IMR-90 (cell line): Measurements from ENCODE around the gene ELAVL1. TPM values are rescaled to one million over a fixed set of nuclear protein-coding genes. Genes with fewer than 3 reads are reported as not detected.

Source experiments
- ATAC-seq: fragments of 200-7000 bp; cut with Tn5 transposase; 2 replicates; pipeline ENCODE4 v1.9.1; 2020; ENCODE audit warnings: low read depth, mild to moderate bottlenecking, moderate library complexity
- BruUV-seq: library from RNA; stranded (reverse); fragments of 400-500 nt; replicated peaks from 2 replicates; lab custom pipeline; 2021; lab: Mats Ljungman, UMichigan
- CTCF ChIA-PET: fragments of 300-600 bp; formaldehyde crosslinking; extraction: SDS; loops from one replicate; lab custom pipeline; 2021; ENCODE audit warnings: antibody characterized with exemption; lab: Yijun Ruan, JAX
- POLR2A ChIA-PET: fragments of 300-600 bp; sonication (Branson Sonifier 250); formaldehyde crosslinking; loops from one replicate; lab custom pipeline; 2022; ENCODE audit warnings: antibody characterized with exemption; ENCODE audit not compliant: unreplicated experiment; lab: Charles Lee
- DNase-seq: peaks from one replicate; pipeline ENCODE4 v3.0.0; 2013
- H2AFZ ChIP-seq: replicated peaks from 2 replicates; pipeline ENCODE3; 2013; ENCODE audit warnings: low read length, mild to moderate bottlenecking; ENCODE audit not compliant: poor library complexity
- H2AK5ac ChIP-seq: 2 replicates; pipeline ENCODE4 v1.6.1; 2013; ENCODE audit warnings: low read depth, low read length, inconsistent platforms
- H2AK9ac ChIP-seq: replicated peaks from 2 replicates; pipeline ENCODE3; 2013; ENCODE audit warnings: mild to moderate bottlenecking, low read depth, low read length, moderate library complexity; ENCODE audit not compliant: poor library complexity
- H2BK120ac ChIP-seq: 2 replicates; pipeline ENCODE4 v1.6.1; 2013; ENCODE audit warnings: low read depth, low read length, inconsistent platforms
- H2BK15ac ChIP-seq: 3 replicates; pipeline ENCODE4 v1.6.1; 2013; ENCODE audit warnings: low read depth, low read length, inconsistent platforms
- H2BK20ac ChIP-seq: 2 replicates; pipeline ENCODE4 v1.6.1; 2013; ENCODE audit warnings: low read depth, mild to moderate bottlenecking, inconsistent platforms, low read length, moderate library complexity
- H2BK5ac ChIP-seq: 2 replicates; pipeline ENCODE4 v1.6.1; 2013; ENCODE audit warnings: mild to moderate bottlenecking, low read depth, low read length, inconsistent platforms; ENCODE audit not compliant: poor library complexity, severe bottlenecking
- H3K14ac ChIP-seq: replicated peaks from 2 replicates; pipeline ENCODE4 v1.6.1; 2013; ENCODE audit warnings: low read depth, low read length, inconsistent platforms
- H3K18ac ChIP-seq: 2 replicates; pipeline ENCODE4 v1.6.1; 2013; ENCODE audit warnings: low read depth, low read length, control low read depth
- H3K23ac ChIP-seq: 2 replicates; pipeline ENCODE4 v1.6.1; 2013; ENCODE audit warnings: low read depth, low read length, inconsistent platforms
- H3K27ac ChIP-seq: 2 replicates; pipeline ENCODE4 v1.5.1; 2013; ENCODE audit warnings: mild to moderate bottlenecking, control low read depth, low read length; ENCODE audit not compliant: insufficient read depth
- H3K27me3 ChIP-seq: 2 replicates; pipeline ENCODE4 v1.6.1; 2013; ENCODE audit warnings: low read length; ENCODE audit not compliant: control insufficient read depth, insufficient read depth
- H3K36me3 ChIP-seq: 2 replicates; pipeline ENCODE4 v1.6.1; 2013; ENCODE audit warnings: low read length, mixed read lengths; ENCODE audit not compliant: control insufficient read depth, insufficient read depth
- H3K4ac ChIP-seq: 2 replicates; pipeline ENCODE4 v1.6.1; 2013; ENCODE audit warnings: low read depth, low read length, inconsistent platforms
- H3K4me1 ChIP-seq: 2 replicates; pipeline ENCODE4 v1.6.1; 2013; ENCODE audit warnings: low read length, mixed read lengths; ENCODE audit not compliant: control insufficient read depth, insufficient read depth
- H3K4me2 ChIP-seq: 2 replicates; pipeline ENCODE4 v1.6.1; 2013; ENCODE audit warnings: low read depth, mild to moderate bottlenecking, control low read depth, low read length, moderate library complexity
- H3K4me3 ChIP-seq: 2 replicates; pipeline ENCODE4 v1.5.1; 2013; ENCODE audit warnings: low read depth, mild to moderate bottlenecking, control low read depth, low read length, moderate library complexity; ENCODE audit not compliant: insufficient read depth
- H3K56ac ChIP-seq: 2 replicates; pipeline ENCODE4 v1.6.1; 2013; ENCODE audit warnings: low read length, inconsistent platforms; ENCODE audit not compliant: insufficient read depth; ENCODE audit errors: extremely low read depth
- H3K79me1 ChIP-seq, 2 experiments: 2 replicates each; pipeline ENCODE4 v1.6.1; 2013; ENCODE audit warnings: low read length in 2 of 2, inconsistent platforms in 1 of 2, low read depth in 1 of 2
- H3K9ac ChIP-seq: 2 replicates; pipeline ENCODE4 v1.6.1; 2013; ENCODE audit warnings: low read depth, low read length, control low read depth
- H3K9me1 ChIP-seq: 2 replicates; pipeline ENCODE4 v1.6.1; 2013; ENCODE audit warnings: low read length, inconsistent platforms; ENCODE audit not compliant: insufficient read depth
- H3K9me3 ChIP-seq: 2 replicates; pipeline ENCODE4 v1.6.1; 2013; ENCODE audit warnings: low read length; ENCODE audit not compliant: control insufficient read depth, insufficient read depth
- H4K20me1 ChIP-seq: 2 replicates; pipeline ENCODE4 v1.6.1; 2013; ENCODE audit warnings: low read length, inconsistent platforms; ENCODE audit not compliant: insufficient read depth
- H4K5ac ChIP-seq: 2 replicates; pipeline ENCODE4 v1.6.1; 2013; ENCODE audit warnings: mild to moderate bottlenecking, low read depth, low read length, control low read depth
- H4K8ac ChIP-seq, 2 experiments: 2 replicates each; pipeline ENCODE4 v1.6.1; 2013; ENCODE audit warnings: low read depth in 2 of 2, low read length in 2 of 2, control low read depth in 1 of 2, inconsistent platforms in 1 of 2
- H4K91ac ChIP-seq: 2 replicates; pipeline ENCODE4 v1.6.1; 2013; ENCODE audit warnings: low read depth, low read length, inconsistent platforms; ENCODE audit not compliant: insufficient read depth
- BHLHE40 ChIP-seq: fragments of 150-350 bp; IDR thresholded peaks from 2 replicates; pipeline ENCODE4 v1.6.1; 2016; ENCODE audit warnings: mild to moderate bottlenecking, low read depth, low read length
- CEBPB ChIP-seq: IDR thresholded peaks from 2 replicates; pipeline ENCODE4 v1.6.1; 2012; ENCODE audit warnings: low read depth, low read length, improper control_type of control experiment
- CHD1 ChIP-seq: IDR thresholded peaks from 2 replicates; pipeline ENCODE4 v1.6.1; 2012; ENCODE audit warnings: low read depth, low read length, improper control_type of control experiment
- FOS ChIP-seq: fragments of 150-350 bp; IDR thresholded peaks from 2 replicates; pipeline ENCODE4 v1.6.1; 2016; ENCODE audit warnings: low read depth, low read length
- MAFK ChIP-seq: IDR thresholded peaks from 2 replicates; pipeline ENCODE4 v1.6.1; 2012; ENCODE audit warnings: low read depth, low read length, improper control_type of control experiment
- MAZ ChIP-seq: IDR thresholded peaks from 2 replicates; pipeline ENCODE4 v1.6.1; 2012; ENCODE audit warnings: low read depth, mild to moderate bottlenecking, low read length, improper control_type of control experiment, moderate library complexity, borderline replicate concordance
- NFE2L2 ChIP-seq: fragments of 150-350 bp; IDR thresholded peaks from 2 replicates; pipeline ENCODE4 v1.6.1; 2016; ENCODE audit warnings: low read depth, mild to moderate bottlenecking, low read length
- POLR2A ChIP-seq: IDR thresholded peaks from 2 replicates; pipeline ENCODE4 v1.6.1; 2012; ENCODE audit warnings: mild to moderate bottlenecking, low read depth, low read length
- RCOR1 ChIP-seq: IDR thresholded peaks from 2 replicates; pipeline ENCODE4 v1.6.1; 2012; ENCODE audit warnings: mild to moderate bottlenecking, low read length, improper control_type of control experiment; ENCODE audit not compliant: insufficient replicate concordance
- RFX5 ChIP-seq: IDR thresholded peaks from 2 replicates; pipeline ENCODE4 v1.8.0; 2012; ENCODE audit warnings: low read depth, mild to moderate bottlenecking, low read length, moderate library complexity
- SMC3 ChIP-seq: fragments of 150-350 bp; IDR thresholded peaks from 2 replicates; pipeline ENCODE4 v1.6.1; 2016; ENCODE audit warnings: low read depth, mild to moderate bottlenecking, antibody characterized with exemption, low read length, moderate library complexity
- WGBS, 2 experiments: methylation state at CpG; one replicate each; pipeline versions ENCODE4 v1.1.5 to v1.1.7; 2013; ENCODE audit warnings: missing lambda C conversion rate in 2 of 2; ENCODE audit not compliant: insufficient read length in 1 of 2; ENCODE audit errors: extremely low coverage in 2 of 2; 5-methylcytosine and 5-hydroxymethylcytosine counted together
- dilution Hi-C: fragments of 300-500 bp; cut with HindIII; formaldehyde crosslinking; loops from one replicate; pipeline ENCODE4 v1.14.3; 2018; ENCODE audit warnings: low sequenced_read_pairs; ENCODE audit not compliant: unreplicated experiment
- in situ Hi-C: fragments of 300-500 bp; cut with MboI; formaldehyde crosslinking; loops from 3 replicates; pipeline ENCODE4 v1.14.3; 2019; ENCODE audit warnings: low sequenced_read_pairs, inconsistent platforms, mixed read lengths
- intact Hi-C: fragments of 100-400 bp; cut with micrococcal nuclease; formaldehyde crosslinking; loops from 2 replicates; pipeline ENCODE4 v1.10.0; 2022
- polyA plus RNA-seq, 3 experiments: library from polyadenylated mRNA; depleted of rRNA; stranded (reverse); fragments of >200 nt; gene quantifications; 2 replicates each; pipeline ENCODE4 v1.2.3, GENCODE V29; 2012; ENCODE audit warnings: low replicate concordance in 1 of 3
- total RNA-seq: library from RNA; depleted of rRNA; stranded (reverse); fragments of >200 nt; gene quantifications from 2 replicates; pipeline ENCODE4 v1.2.3, GENCODE V29; 2012
- TF ChIP-seq, protein P1 (sequence below): fragments of 150-350 bp; IDR thresholded peaks from 2 replicates; pipeline ENCODE4 v1.6.1; 2017; ENCODE audit warnings: mild to moderate bottlenecking, antibody characterized with exemption, low read length, low read depth
- TF ChIP-seq, protein P2 (sequence below): fragments of 150-350 bp; IDR thresholded peaks from 2 replicates; pipeline ENCODE4 v1.6.1; 2016; ENCODE audit warnings: low read depth, mild to moderate bottlenecking, low read length, moderate library complexity, borderline replicate concordance

The ELAVL1 gene
- total and polyA plus RNA-seq, 2 of the 4 experiments (the other 2 are of a cell fraction): 55.6 to 59.0 TPM

DNA sequence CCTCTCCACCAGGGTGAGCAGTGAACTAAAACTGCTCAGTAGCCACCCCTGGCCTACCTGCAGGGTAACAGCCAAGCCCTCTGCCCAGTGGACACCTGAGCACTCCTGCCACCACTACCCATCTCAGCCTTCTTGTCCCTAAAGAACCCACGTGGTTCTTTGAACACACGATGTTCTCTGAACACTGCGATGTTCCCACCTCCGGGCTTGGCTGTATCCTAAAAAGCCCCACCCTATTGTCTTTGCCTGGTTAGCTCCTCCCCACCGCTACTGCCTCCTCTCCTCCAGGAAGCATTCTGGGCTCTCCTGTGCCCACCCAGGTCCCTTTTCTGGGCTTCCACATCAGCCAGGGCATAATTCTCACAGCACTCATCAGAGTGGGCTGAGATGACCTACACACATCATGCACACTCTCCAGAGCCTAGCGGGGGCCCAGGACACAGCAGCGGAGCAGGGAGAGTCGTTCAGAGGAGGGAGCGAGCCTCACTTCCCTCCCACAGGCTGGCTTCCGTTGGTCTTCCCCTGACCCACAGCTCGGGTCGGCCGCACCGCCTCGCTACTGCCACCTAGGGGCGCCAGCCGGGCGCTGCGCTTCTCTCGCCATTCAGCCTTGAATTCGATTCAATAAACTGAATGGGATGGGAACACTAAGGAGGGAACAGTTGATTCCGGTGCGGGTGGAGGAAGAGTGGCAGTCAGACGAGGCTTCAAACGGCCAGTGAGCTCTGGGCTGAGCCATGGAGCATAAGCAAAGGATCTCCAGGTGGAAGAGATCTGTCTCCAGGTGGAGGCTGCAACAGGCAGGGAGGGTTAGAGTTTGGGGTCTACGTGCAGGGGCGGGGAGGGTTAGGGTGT, 3.2 kb downstream of the ELAVL1 start:
- peak; percentile 68 for ATAC-seq
- CTCF ChIA-PET: interaction anchor here (0.6 to 1.5 kb wide), 8 partner anchors 13 to 530 kb away, joined by 3 to 5 read pairs (median 3); no protein-coding TSS in a partner anchor
- H3K9ac ChIP-seq: peak overlapping the region; percentile 80
- TF ChIP-seq FOS (no peak), BHLHE40 (no peak), CEBPB (no peak), RFX5 (no peak), SMC3 (peak; percentile 71), CHD1 (no peak), RCOR1 (no peak), MAZ (peak; percentile 77), MAFK (no peak), NFE2L2 (no peak), POLR2A (no peak)
- TF ChIP-seq, protein P1, sequence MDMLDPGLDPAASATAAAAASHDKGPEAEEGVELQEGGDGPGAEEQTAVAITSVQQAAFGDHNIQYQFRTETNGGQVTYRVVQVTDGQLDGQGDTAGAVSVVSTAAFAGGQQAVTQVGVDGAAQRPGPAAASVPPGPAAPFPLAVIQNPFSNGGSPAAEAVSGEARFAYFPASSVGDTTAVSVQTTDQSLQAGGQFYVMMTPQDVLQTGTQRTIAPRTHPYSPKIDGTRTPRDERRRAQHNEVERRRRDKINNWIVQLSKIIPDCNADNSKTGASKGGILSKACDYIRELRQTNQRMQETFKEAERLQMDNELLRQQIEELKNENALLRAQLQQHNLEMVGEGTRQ: no peak
- TF ChIP-seq, protein P2, sequence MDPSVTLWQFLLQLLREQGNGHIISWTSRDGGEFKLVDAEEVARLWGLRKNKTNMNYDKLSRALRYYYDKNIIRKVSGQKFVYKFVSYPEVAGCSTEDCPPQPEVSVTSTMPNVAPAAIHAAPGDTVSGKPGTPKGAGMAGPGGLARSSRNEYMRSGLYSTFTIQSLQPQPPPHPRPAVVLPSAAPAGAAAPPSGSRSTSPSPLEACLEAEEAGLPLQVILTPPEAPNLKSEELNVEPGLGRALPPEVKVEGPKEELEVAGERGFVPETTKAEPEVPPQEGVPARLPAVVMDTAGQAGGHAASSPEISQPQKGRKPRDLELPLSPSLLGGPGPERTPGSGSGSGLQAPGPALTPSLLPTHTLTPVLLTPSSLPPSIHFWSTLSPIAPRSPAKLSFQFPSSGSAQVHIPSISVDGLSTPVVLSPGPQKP: no peak

More for the DNA sequence above, 3.2 kb downstream of the ELAVL1 start:
- Histone ChIP-seq H3K9me1 (peaks cover 18% of the 10 kb centered on the region), H3K4me2 (peak overlapping the region; percentile 86), H3K4ac (peak overlapping the region; percentile 55), H4K91ac (0 out of 2 replicates have a peak overlapping the region, but pooled peaks have one; percentile 44), H4K5ac (no peak overlapping the region), H2BK120ac (no peak overlapping the region), H4K20me1 (peaks cover 74% of the 10 kb centered on the region), H2BK15ac (no peak overlapping the region), H2BK5ac (peak overlapping the region; percentile 60), H2AFZ (peak overlapping the region; percentile 80), H3K4me1 (peaks cover 16% of the 10 kb centered on the region), H4K8ac (peak overlapping the region in 1 of 2 experiments; percentile 35; a peak in 1 of 4 replicates), H2AK5ac (no peak overlapping the region; the same call in 1 of the 2 replicates), H2BK20ac (no peak overlapping the region), H3K79me1 (peaks cover 19 to 82% of the 10 kb centered on the region in 2 experiments), H3K27me3 (no peaks in the 10 kb centered on the region), H3K9me3 (no peaks in the 10 kb centered on the region), H2AK9ac (peak overlapping the region; percentile 47), H3K23ac (peak overlapping the region; percentile 41; the same call in 1 of the 2 replicates), H3K56ac (no peak overlapping the region), H3K18ac (no peak overlapping the region), H3K27ac (peak overlapping the region; percentile 73), H3K4me3 (peak overlapping the region; percentile 28), H3K14ac (peak overlapping the region; percentile 67; the same call in 1 of the 2 replicates), H3K36me3 (peaks cover 6% of the 10 kb centered on the region; the same call in 1 of the 2 replicates)
- peak; percentile 75 for DNase-seq
- POLR2A ChIA-PET: interaction anchor here (0.5 kb wide), 1 partner anchor 27 kb away, joined by 7 read pairs; no protein-coding TSS in a partner anchor
- BruUV-seq: TSS peak; percentile 20
- WGBS, 2 experiments: 27% methylated on average over 11 of the region's 27 CpGs; no CpG with 5 or more reads in 1 of the 2 experiments
- intact Hi-C loops (loop anchor here (1.0 to 10.0 kb wide), 3 partner anchors 32 to 253 kb away; partner anchors contain the start of gene TIMM44), in situ Hi-C loops (no loop called here), dilution Hi-C loops (no loop called here)
